Adipose tissue (tissue), 3 donors: ENCODE data around the gene RIMBP3C. TPM values are rescaled to one million over a fixed set of nuclear protein-coding genes. Genes with fewer than 3 reads are reported as not detected.
"Not testable (repeated sequence)": the region's sequence is repeated elsewhere in the genome, so short reads cannot be mapped to it uniquely, and the experiment has no call there.

Source experiments
- H3K27ac ChIP-seq: one replicate; pipeline ENCODE4 v1.5.1; 2013; ENCODE audit warnings: low read depth, low read length
- WGBS, 3 donors: extraction: QIAGEN DNeasy Blood & Tissue Kit; methylation state at CpG; one replicate each; pipeline ENCODE4 v1.1.7; 2013; 5-methylcytosine and 5-hydroxymethylcytosine counted together
- polyA plus RNA-seq, 3 donors: library from polyadenylated mRNA; stranded (reverse); fragments of 200-250 nt; gene quantifications; one replicate each; pipeline ENCODE4 v1.2.3, GENCODE V29; 2013
- donor health status: healthy with polysubstance abuse.
- donor health status: Bipolar disorder and iron deficiency.
- donor health status: healthy.

Gene RIMBP3C, protein sequence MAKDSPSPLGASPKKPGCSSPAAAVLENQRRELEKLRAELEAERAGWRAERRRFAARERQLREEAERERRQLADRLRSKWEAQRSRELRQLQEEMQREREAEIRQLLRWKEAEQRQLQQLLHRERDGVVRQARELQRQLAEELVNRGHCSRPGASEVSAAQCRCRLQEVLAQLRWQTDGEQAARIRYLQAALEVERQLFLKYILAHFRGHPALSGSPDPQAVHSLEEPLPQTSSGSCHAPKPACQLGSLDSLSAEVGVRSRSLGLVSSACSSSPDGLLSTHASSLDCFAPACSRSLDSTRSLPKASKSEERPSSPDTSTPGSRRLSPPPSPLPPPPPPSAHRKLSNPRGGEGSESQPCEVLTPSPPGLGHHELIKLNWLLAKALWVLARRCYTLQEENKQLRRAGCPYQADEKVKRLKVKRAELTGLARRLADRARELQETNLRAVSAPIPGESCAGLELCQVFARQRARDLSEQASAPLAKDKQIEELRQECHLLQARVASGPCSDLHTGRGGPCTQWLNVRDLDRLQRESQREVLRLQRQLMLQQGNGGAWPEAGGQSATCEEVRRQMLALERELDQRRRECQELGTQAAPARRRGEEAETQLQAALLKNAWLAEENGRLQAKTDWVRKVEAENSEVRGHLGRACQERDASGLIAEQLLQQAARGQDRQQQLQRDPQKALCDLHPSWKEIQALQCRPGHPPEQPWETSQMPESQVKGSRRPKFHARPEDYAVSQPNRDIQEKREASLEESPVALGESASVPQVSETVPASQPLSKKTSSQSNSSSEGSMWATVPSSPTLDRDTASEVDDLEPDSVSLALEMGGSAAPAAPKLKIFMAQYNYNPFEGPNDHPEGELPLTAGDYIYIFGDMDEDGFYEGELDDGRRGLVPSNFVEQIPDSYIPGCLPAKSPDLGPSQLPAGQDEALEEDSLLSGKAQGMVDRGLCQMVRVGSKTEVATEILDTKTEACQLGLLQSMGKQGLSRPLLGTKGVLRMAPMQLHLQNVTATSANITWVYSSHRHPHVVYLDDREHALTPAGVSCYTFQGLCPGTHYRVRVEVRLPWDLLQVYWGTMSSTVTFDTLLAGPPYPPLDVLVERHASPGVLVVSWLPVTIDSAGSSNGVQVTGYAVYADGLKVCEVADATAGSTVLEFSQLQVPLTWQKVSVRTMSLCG (N-terminal part only)
- under 1 TPM in 2 of 3 donors, not detected in 1; 0.01 TPM for polyA plus RNA-seq

DNA sequence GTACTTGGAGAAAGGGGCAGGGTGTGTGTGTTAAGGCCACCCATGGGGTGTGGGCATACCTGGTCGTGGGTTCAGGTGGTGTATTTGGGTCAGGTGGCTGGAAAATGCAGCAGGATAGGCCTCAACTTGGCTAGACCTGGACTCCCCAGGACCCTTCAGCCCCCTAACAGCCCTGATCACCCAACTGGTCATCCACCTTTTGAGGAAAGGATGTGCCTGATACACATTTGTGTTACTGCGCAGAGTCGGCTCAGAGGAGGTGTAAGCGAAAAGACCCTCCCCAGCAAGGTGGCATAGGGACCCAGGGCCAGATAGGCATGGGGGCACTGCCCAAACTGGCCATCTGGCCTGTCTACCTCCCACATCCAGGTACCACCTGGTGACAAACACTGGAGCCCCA lies at the start of gene RIMBP3C:
RIMBP3C (minus strand) TSS at position 101 of the 400 bp plus-strand sequence. CDS start 485 bp downstream, outside the sequence.
- WGBS, 3 donors, result no CpG with 5 or more reads among the region's 4 CpGs
- H3K27ac ChIP-seq, result not testable (repeated sequence)

DNA sequence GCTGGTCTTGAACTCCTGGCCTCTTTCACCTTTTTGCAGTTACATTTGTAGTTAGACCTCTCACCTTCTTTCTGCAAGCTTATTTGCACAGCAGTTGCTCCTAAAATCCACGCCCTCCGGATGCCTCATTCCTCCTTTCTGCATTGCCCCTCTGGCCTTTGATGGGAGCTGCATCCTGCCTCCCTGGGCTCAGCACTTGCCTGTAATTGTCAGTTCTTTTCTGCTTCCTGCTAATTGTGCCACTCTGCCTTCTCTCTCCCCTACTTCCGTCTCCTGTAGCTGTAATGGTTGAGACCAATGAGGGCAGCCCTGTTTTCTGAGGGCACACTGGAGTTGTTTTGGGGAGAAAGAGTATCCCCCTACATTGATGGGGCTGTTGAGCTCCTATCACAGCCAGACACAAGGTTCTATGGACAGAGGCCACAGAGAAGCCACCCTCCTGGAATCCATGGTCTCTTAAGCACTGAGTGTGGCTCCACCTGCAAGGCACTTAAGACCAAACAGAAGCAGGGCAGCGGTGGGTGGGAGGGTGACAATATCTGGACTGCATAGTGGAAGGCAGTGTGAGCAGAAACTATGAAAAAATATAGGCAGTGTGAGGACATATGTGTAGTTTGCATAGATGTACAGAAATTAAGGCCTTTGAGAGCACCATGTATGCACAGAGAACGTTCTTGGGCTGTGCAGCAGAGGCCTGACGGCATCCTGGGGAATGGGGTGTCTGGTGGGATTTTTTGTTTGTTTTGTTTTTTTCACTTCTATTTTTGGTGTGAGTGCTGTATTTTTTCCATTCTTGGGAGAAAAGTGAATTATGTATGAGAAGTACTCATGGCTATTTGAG lies 48.0 kb upstream of the RIMBP3C start:
- no peak overlapping the region for H3K27ac ChIP-seq
- WGBS, 3 donors, result 77 to 85% (median 84%) methylated on average over 6 of the region's 6 CpGs

DNA sequence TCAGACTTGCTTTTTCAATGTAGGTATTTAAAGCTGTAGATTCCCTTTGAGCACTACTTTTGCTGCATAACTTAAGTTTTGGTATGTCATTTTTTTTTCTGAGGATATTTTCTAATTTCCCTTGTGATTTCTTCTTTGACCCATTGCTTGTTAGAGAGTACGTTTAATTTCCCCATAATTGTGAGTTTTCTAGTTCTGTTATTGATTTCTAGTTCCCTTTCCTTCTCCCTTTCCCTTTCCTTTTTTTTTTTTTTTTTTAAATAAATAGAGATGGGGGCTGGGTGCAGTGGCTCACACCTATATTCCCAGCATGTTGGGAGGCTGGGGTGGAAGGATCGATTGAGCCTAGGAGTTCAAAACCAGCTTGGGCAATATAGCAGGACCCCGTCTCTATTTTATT lies 47.0 kb upstream of the RIMBP3C start:
- WGBS, 3 donors, result 75 to 79% (median 78%) methylated on average over 3 of the region's 3 CpGs
- no peak overlapping the region for H3K27ac ChIP-seq

DNA sequence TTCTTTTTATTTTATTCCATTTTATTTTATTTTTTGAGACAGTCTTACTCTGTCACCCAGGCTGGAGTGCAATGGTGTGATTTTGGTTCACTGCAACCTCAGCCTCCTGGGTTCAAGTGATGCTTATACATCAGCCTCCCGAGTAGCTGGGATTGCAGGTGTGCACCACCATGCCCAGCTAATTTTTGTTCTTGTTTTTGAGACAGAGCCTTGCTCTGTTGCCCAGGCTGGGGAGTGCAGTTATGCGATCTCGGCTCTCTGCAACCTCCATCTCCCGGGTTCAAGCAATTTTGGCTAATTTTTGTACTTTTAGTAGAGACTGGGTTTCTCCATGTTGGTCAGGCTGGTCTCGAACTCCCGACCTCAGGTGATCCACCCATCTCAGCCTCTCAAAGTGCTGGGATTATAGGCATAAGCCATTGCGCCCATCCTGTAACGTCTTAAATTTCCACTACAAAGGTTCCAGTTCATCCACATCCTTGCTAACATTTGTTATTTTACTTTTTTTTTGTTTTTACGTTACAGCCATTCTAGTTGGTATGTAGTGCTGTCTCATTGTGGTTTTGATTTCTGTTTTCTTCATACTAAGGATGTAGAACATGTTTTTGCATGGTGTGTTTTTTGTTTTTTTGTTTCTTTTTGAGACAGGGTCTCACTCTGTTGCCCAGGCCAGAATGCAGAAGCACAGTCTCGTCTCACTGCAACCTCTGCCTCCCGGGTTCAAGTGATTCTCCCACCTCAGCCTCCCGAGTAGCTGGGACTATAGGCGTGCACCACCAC lies 45.3 kb upstream of the RIMBP3C start:
- 90 to 97% (median 91%) methylated on average over 13 of the region's 13 CpGs for WGBS, 3 donors
- H3K27ac ChIP-seq, result not testable (repeated sequence)

DNA sequence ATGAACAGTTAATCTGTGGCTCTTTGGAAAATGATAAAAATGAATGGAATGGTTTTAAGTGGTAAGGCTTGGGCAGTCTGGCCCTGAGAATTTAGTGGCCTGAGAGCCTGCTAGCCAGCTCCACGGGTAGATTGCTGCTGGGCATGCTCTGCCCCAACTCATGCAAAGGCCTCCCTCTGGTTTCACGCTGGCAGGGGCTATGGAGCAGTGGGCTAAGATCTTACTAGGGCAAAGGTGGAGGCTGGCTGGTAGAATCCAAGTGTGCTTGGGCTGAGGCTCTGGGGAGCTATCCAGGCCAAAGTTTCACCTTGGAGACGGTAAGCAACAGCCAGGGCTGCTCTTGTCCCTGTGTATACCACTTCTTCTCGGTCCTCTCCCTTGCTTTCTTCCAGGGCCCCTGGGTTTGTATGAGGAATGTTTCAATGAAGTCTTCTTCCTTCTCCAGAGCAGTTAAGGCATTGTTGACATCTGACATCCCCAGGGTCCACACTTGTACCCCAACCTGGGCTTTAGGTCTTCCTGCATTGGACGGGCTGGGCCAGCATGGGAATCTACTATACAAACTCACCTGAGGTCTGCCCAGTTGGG lies 43.7 kb upstream of the RIMBP3C start:
- H3K27ac ChIP-seq, result no peak overlapping the region
- 66 to 81% (median 76%) methylated on average over 5 of the region's 5 CpGs for WGBS, 3 donors

DNA sequence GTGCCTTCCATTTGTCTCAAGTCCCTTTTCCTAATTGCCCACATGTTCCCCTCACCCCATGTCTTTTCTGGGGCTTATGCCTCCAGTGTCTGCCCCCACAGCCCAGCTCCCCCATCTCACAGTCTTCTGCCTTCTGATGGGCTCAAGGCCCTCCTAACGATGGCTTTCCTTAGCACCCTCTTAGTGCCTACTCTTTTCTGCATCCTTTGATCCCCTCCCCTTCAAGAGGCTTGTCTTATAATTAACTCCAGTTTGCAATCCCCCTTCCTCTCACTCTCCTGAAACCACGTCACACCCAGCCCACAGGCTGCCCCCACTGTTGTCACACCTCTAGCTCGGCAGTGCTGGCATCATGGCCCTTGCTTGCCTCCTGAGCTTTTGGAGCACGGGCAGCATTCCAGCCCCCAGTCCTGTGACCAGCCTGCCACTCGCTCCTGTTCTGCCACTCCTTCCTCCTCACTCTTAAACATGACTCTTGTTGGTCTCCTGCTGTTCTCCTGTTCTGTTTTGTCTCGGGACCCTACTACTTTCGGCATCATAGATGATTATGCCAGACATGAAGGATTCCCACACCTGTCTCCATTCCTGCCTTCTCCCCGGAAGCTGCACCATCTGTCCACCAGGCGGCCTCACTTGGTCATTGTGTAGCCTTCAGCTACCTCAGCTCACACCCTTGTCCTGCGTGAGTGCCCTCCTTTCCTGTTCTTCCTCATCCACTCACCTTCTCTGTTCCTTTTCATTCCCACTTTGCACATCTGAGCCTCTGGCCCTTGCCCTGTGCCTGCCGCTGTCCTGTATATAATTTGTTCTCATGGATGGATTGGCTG lies 42.4 kb upstream of the RIMBP3C start:
- WGBS, 3 donors, result 68 to 85% (median 83%) methylated on average over 11 of the region's 11 CpGs
- H3K27ac ChIP-seq, result no peak overlapping the region

DNA sequence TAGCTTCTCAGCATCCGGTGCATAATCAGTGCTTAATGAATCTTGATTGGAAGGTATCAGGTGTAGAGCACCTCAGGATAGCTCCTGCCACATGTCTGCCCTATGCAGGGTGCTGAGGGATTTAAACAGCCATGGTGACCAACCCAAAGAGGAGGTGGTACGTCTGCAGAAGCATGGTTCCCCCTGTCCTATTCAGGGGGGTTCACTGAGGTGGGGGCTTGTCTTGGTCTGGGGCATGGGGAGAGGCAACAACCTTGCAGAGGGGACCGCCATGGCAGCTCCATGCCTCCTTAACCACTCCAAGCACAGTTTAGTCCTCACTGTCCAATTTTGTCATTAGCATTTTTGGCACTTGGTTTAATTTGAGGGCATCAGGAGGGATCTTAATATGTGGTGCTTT lies 41.2 kb upstream of the RIMBP3C start:
- WGBS, 3 donors, result 87 to 94% (median 91%) methylated on average over 3 of the region's 3 CpGs
- H3K27ac ChIP-seq, result no peak overlapping the region

DNA sequence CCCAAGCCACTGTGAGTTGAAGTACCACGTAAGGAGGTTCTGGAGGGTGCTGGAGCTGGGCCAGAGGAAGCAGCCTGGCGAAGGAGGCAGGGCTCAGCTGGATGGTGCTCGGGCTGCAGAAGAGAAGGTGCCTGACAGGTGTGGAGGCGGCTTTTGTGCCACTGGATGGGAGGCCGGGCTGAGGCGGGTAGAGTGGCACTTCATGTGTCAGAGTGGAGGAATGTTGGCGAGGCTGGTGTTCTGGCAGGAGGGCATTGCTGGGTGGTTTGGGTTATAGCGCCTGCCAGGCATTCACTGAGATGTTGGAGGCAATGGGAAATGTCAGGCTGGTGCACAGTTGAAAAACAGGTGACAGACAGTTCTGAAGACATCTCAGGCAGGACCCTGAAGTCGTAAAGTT lies 40.4 kb upstream of the RIMBP3C start:
- WGBS, 3 donors, result 64 to 75% (median 68%) methylated on average over 9 of the region's 9 CpGs
- H3K27ac ChIP-seq, result no peak overlapping the region

DNA sequence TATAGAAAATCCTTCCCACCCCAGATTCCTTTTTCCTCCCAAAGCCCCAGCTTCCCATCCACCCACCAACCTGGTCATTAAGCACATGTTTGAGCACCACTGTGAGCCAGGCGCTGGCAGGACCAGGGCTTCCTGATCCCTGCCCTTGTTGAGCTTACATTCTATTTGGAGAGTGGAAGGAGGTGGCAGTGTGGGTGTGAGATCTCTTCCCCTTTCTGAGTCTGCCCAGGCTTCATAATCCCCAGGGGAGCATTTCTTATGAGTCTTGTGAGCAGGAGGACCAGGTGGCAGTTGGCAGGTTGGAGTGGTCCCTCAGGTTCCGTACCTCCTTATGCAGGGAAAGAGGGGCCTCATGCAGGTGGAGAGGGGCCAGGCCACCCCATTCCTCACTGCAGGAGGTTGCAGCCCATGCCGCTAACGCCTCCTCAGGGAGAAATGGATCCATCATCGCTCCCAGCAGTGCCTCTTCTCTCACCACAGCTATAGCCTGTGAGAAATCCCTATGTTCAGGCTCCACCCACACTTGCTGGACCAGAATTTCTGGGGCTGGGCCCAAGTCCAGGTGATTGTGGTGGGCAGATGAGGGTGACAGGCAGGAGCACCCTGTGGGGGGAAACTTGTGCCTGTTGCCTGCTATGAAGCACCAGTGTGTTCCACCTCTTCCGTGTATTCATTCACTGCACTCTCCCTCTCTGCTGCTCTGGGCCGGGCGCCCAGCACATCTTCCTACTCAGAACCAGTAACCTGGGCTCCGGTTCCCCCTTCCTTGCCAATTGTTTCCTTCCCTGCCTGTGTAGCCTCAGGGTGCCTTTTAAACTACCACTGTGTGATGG lies 39.8 kb upstream of the RIMBP3C start:
- 76 to 78% (median 76%) methylated on average over 9 of the region's 9 CpGs for WGBS, 3 donors
- H3K27ac ChIP-seq, result no peak overlapping the region

DNA sequence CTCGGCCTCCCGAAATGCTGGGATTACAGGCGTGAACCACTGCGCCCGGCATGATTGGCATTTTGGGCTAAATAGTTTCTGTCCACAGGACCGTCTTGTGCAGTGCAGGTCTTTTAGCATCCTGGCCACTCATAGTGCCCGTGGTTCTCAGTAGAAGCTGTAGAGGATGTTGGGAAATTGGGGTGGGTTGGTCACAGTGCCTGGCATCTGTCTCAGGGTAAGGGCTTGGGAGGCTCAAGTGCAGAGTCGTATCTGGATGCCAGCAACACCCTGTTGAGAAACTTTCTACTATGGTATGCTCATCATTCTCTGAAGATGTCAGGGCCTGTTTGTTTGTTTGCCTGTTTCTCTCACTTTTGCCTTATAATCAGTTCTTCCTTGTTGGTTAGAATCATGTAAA lies 38.1 kb upstream of the RIMBP3C start:
- 78 to 93% (median 80%) methylated on average over 8 of the region's 8 CpGs for WGBS, 3 donors
- no peak overlapping the region for H3K27ac ChIP-seq

DNA sequence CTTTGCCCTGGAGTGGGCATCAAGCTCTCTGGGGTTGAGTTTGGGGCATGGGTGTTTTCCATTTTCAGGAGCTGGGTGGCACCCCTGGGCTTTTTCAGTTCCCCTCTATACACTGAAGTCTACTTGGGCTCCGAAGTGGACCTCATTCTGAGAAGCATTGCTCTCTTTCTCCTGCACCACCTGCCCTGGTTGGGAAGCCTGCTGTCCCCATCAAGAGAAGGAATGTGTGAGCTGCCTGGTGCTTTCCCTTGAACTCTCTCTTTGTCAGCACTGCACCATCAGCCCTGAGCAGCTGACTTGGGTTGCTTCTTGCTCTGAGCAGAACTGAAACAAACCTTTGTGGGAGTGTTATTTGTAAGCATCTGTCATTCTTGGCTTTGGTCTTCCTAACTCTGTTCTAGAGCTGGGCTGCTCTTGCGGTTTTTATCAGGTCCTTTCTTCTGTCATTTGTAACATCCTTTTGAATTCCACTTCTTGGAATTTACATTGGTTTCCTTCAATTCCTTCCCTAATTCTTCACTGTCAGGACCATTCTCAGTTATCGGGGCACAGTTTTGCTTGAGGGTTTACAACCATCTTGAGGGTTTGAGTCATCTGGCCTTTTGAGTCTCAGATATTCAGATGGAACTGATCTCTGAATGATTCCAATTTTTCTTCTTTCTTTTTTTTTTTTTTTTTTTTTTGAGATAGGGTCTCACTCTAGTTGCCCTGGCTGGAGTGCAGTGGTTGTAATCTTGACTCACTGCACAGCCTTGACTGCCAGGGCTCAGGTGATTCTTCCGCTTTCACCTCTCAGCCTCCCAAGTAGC lies 36.7 kb upstream of the RIMBP3C start:
- no peak overlapping the region for H3K27ac ChIP-seq
- 65 to 75% (median 71%) methylated on average over 4 of the region's 4 CpGs for WGBS, 3 donors

DNA sequence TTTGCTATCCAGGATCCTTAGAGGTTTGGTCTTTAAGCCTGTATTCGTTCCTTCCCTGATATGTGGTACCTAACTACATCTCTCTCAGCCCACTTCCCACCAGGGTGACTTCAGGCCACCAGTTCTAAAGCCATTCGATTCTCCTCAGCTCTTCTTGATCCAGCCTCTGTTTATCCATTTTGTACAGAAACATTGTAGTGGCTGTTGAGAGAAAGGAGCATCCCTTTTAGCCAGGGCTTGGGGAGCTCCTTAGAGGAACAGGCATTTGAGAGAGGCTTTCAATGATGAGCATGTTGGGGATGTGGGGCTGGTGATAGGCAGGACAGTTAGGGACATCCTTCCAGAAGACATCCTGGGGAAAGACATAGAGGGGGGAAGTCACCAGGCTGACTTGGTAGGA lies 34.1 kb upstream of the RIMBP3C start:
- 77 to 83% (median 82%) methylated on average over 2 of the region's 2 CpGs for WGBS, 3 donors

DNA sequence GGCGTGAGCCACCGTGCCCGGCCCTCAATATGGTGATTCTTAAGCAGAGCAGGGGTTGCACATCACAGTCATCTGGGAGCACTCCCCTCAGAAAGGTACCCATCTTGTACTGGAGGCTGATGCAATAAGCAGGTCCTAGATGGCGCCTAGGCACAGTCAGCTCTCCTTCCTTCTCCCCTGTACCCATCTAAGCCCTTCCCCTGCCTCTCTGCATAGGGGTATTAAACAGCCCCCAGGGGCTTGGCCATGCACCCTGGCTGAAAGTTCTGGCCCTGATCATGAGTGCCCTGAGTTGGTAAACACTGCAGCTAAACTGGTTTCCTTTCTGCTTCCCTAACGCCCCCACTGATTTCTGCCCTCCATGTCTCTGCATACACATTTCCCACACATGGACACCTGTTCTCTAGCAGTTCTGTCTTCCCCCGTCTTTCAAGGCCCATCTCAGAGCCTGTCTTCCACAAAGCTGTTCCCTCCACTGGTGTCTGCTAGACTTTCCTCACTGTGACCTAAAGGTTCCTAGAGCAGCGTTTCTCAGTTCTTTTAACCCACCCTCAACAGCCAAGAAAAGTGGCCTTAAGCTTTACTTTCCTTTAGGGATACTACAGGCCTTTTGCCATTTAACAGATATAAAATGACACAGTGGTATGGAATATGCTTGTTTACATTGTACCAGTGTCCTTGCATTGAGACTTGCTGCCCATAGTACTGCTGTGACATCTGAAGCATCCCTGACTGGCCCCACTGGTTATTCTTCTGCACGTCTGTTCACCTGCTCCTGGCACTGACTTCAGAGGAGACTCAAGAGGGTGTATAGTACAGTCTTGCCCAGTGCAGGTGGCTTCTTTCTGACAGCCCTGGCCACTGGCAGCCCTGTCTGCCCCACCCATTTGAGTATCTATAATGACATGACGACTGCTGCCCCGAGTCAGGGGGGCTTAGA lies 31.8 kb upstream of the RIMBP3C start:
- no peak overlapping the region for H3K27ac ChIP-seq
- WGBS, 3 donors, result 59 to 80% (median 76%) methylated on average over 10 of the region's 10 CpGs

More for the DNA sequence above, 34.1 kb upstream of the RIMBP3C start:
- H3K27ac ChIP-seq, result no peak overlapping the region
